OCI-LY3 (cell line): ENCODE data around the gene PLCB4.

Experiments used
- CTCF ChIP-seq: fragments of 200-600, 300-600 bp; sonication (generic); IDR thresholded peaks from 2 replicates; pipeline ENCODE4 v1.5.1; 2014; ENCODE audit warnings: antibody characterized with exemption, low read length, low read depth
- EZH2phosphoT487 ChIP-seq: fragments of 200-600 bp; shearing (Covaris generic); IDR thresholded peaks from 2 replicates; pipeline ENCODE4 v1.6.1; 2018; ENCODE audit warnings: antibody characterized with exemption, mixed run types, low read depth

DNA sequence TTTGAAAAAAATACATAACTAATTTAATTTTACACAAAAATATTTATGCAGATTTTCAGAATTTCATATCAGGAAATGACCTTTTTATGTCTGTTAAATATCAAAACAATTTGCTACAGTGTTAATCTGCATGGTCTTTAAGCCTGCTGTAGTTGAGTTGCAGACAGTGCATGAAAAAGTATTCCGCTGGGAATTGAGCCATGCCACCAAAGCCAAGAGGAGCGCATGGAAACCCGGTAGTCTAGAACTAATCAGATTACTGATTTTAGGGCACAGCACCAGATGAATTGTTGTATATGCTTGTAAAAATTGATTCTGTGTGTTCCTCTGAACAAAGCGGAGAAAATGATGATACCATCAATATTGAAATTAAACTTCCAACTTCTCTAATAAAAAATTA, 411.2 kb downstream of the PLCB4 start:
- TF ChIP-seq CTCF (no peak), EZH2phosphoT487 (no peak)
